SHP77 treated with DMSO at 0.1 percent for 48 hours (cell line): Measurements from ENCODE around the gene TCAP.

Source experiments
- DNase-seq: peaks from one replicate; lab custom pipeline; 2025; lab: John Stamatoyannopoulos, UW

TCAP gene

GRCh38 chr17:39629494-39629880 is 35.7 kb upstream of the TCAP start:
- no peak for DNase-seq

GRCh38 chr17:39629898-39630297 is 35.3 kb upstream of the TCAP start:
- no peak for DNase-seq

GRCh38 chr17:39631403-39631802 is 33.7 kb upstream of the TCAP start:
- no peak for DNase-seq

GRCh38 chr17:39632153-39632941 is 32.8 kb upstream of the TCAP start:
- DNase-seq: no peak

- no peak for DNase-seq
Measured at GRCh38 chr17:39633570-39634183, 31.5 kb upstream of the TCAP start.

- peak; percentile 44 for DNase-seq
Measured at GRCh38 chr17:39634384-39634871, 30.7 kb upstream of the TCAP start.

GRCh38 chr17:39635614-39636176 is 29.5 kb upstream of the TCAP start:
- no peak for DNase-seq

GRCh38 chr17:39636587-39636926 is 28.6 kb upstream of the TCAP start:
- no peak for DNase-seq

GRCh38 chr17:39636927-39637736 is 28.0 kb upstream of the TCAP start, which contains the start of gene STARD3:
Gene STARD3 (plus strand): TSS chr17:39637144. CDS start chr17:39653532, 16,388 bp downstream.
- DNase-seq: peak; percentile 27

GRCh38 chr17:39638317-39638716 is 26.8 kb upstream of the TCAP start:
- DNase-seq: no peak

- DNase-seq: no peak
Measured at GRCh38 chr17:39639043-39639442, 26.1 kb upstream of the TCAP start.

GRCh38 chr17:39639566-39640458 is 25.3 kb upstream of the TCAP start:
- no peak for DNase-seq

GRCh38 chr17:39640591-39641031 is 24.5 kb upstream of the TCAP start:
- no peak for DNase-seq

- no peak for DNase-seq
Measured at GRCh38 chr17:39641097-39641496, 24.1 kb upstream of the TCAP start.

- DNase-seq: no peak
Measured at GRCh38 chr17:39641883-39642282, 23.3 kb upstream of the TCAP start.

- DNase-seq: no peak
Measured at GRCh38 chr17:39642291-39643074, 22.7 kb upstream of the TCAP start.

- no peak for DNase-seq
Measured at GRCh38 chr17:39643271-39643670, 21.9 kb upstream of the TCAP start.

GRCh38 chr17:39647256-39647655 is 17.9 kb upstream of the TCAP start:
- no peak for DNase-seq

GRCh38 chr17:39648616-39649366 is 16.4 kb upstream of the TCAP start:
- DNase-seq: no peak

- peak; percentile 23 for DNase-seq
Measured at GRCh38 chr17:39650121-39650579, 15.0 kb upstream of the TCAP start.
